ENCODE results near the gene YIF1B.

DNA sequence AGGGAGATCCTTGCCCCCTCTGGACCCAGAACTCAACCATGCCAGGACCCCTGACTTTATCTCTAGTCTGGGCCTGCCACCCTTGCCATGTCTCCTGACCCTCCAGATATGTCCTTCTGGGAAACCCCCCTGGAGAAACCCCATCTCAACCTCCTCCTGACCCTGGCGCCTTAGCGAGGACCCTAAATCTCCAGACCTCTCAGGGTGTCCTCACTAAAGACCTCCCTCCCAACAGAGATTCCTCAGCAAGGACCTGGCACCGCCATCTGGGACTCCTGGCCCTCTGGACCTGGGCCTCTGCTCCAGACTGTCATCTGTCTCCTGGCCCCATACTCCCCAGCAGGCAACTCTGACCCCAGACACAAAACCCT lies 5.2 kb upstream of the YIF1B start:
- TF ChIP-seq YY1 (IDR thresholded peaks at IDR 0.05; ENCODE audit: insufficient read depth, insufficient read length) (no peak), ZNF274 (IDR thresholded peaks at IDR 0.05; ENCODE audit: low read depth, low read length) (no peak)

Data from NT2/D1 (cell line).